ENCODE results near the gene SLC29A1. TPM values are rescaled to one million over a fixed set of nuclear protein-coding genes. Genes with fewer than 3 reads are reported as not detected.

Gene SLC29A1
- total and polyA plus RNA-seq, 9 of the 15 experiments (the other 6 are each of a cell fraction or from before 2014, with no cell fraction given) = 18.9 to 170 (median 57.7) TPM

DNA sequence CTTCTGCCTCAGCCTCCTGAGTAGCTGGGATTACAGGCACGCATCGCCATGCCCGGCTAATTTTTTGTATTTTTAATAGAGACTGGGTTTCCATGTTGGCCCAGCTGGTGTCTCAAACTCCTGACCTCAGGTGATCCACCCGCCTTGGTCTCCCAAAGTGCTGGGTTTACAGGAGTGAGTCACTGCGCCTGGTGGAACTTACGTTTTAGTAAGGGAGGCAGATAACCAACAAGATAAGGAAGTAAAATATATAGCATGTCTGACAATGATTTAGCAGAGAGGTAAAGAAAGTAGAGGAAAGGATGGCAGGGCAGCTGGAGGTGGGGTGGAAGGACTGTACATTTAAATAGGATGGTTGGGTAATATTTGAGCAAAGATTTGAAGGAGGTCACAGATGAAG, 19.4 kb upstream of the SLC29A1 start (continued):
- TF ChIP-seq PBX2 (CRISPR knock-in tag; IDR thresholded peaks at IDR 0.05; ENCODE audit: low read depth) (no peak), PBX2 (tag; conservative IDR thresholded peaks at IDR 0.05; ENCODE audit: low read depth) (peak; percentile 79), GTF2A2 (tag; IDR thresholded peaks at IDR 0.05) (no peak), ASH1L (IDR thresholded peaks at IDR 0.05; ENCODE audit: borderline replicate concordance, low read depth, partially characterized antibody) (no peak), ETV1 (tag; conservative IDR thresholded peaks at IDR 0.05; ENCODE audit: low read depth) (0 out of 2 replicates have a peak, but pooled peaks have one; percentile 20), SREBF2 (CRISPR knock-in tag; IDR thresholded peaks at IDR 0.05) (no peak), CAMTA2 (CRISPR knock-in tag; conservative IDR thresholded peaks at IDR 0.05) (no peak), HMGN3 (IDR thresholded peaks at IDR 0.05; ENCODE audit: borderline replicate concordance, extremely low read depth, insufficient read length, low read depth, low read length) (no peak), FOS (IDR thresholded peaks at IDR 0.05; ENCODE audit: extremely low read depth, insufficient read length) (peak; percentile 63), ZNF134 (CRISPR knock-in tag; conservative IDR thresholded peaks at IDR 0.05) (no peak), DMBX1 (CRISPR knock-in tag; IDR thresholded peaks at IDR 0.05; ENCODE audit: borderline replicate concordance) (no peak), MED1 (CRISPR knock-in tag; IDR thresholded peaks at IDR 0.05; ENCODE audit: borderline replicate concordance) (no peak), ZNF707 (CRISPR knock-in tag; conservative IDR thresholded peaks at IDR 0.05) (no peak), ZNF174 (CRISPR knock-in tag; IDR thresholded peaks at IDR 0.05) (no peak), MTF1 (CRISPR knock-in tag; IDR thresholded peaks at IDR 0.05; ENCODE audit: borderline replicate concordance) (no peak), OTX1 (CRISPR knock-in tag; IDR thresholded peaks at IDR 0.05) (no peak), ETS1 (conservative IDR thresholded peaks at IDR 0.05; ENCODE audit: control insufficient read depth, low read depth, low read length) (no peak), NFYB (IDR thresholded peaks at IDR 0.05; ENCODE audit: extremely low read depth, insufficient read length) (no peak), SMAD3 (CRISPR knock-in tag; conservative IDR thresholded peaks at IDR 0.05) (no peak), NR0B1 (IDR thresholded peaks at IDR 0.05; ENCODE audit: partially characterized antibody) (no peak)
- TF ChIP-seq, protein P1, sequence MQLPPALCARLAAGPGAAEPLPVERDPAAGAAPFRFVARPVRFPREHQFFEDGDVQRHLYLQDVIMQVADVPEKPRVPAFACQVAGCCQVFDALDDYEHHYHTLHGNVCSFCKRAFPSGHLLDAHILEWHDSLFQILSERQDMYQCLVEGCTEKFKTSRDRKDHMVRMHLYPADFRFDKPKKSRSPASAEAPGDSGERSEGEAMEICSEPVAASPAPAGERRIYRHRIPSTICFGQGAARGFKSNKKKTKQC (CRISPR knock-in tag; IDR thresholded peaks at IDR 0.05) = no peak
- TF ChIP-seq, protein P2, sequence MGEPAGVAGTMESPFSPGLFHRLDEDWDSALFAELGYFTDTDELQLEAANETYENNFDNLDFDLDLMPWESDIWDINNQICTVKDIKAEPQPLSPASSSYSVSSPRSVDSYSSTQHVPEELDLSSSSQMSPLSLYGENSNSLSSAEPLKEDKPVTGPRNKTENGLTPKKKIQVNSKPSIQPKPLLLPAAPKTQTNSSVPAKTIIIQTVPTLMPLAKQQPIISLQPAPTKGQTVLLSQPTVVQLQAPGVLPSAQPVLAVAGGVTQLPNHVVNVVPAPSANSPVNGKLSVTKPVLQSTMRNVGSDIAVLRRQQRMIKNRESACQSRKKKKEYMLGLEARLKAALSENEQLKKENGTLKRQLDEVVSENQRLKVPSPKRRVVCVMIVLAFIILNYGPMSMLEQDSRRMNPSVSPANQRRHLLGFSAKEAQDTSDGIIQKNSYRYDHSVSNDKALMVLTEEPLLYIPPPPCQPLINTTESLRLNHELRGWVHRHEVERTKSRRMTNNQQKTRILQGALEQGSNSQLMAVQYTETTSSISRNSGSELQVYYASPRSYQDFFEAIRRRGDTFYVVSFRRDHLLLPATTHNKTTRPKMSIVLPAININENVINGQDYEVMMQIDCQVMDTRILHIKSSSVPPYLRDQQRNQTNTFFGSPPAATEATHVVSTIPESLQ (CRISPR knock-in tag; IDR thresholded peaks at IDR 0.05) = no peak
